Measurements from ENCODE around the gene SLC22A12.

The SLC22A12 gene

GRCh38 chr11:64647019-64647779, 56.2 kb downstream of the SLC22A12 start:
- DNase-seq (ENCODE audit: low read depth in 3 of 3) = no peak

- DNase-seq (ENCODE audit: low read depth in 3 of 3) = no peak
Observed at GRCh38 chr11:64648551-64648950, 57.5 kb downstream of the SLC22A12 start.

GRCh38 chr11:64649291-64649697, 58.3 kb downstream of the SLC22A12 start:
- no peak for DNase-seq (ENCODE audit: low read depth in 3 of 3)

- no peak for DNase-seq (ENCODE audit: low read depth in 3 of 3)
Observed at GRCh38 chr11:64650923-64651523, 60.0 kb downstream of the SLC22A12 start.
